Measurements from ENCODE around the gene SMG7.

Gene SMG7

GRCh38 chr1:183566026-183566425 lies 93.7 kb downstream of the SMG7 start:
- H3K9ac ChIP-seq (ENCODE audit: low read length) = no peak overlapping the region
- no peak overlapping the region for H3K27ac ChIP-seq (ENCODE audit: low read depth, low read length)
- H3K4me1 ChIP-seq (ENCODE audit: control insufficient read depth, insufficient read depth, low read length) = peaks cover 4% of the 10 kb centered on the region; the same call in 1 of the 2 replicates
- no peak overlapping the region for H3K4me3 ChIP-seq (ENCODE audit: low read depth, low read length)
- H3K36me3 ChIP-seq (ENCODE audit: control insufficient read depth, insufficient read depth, low read length) = no peaks in the 10 kb centered on the region
- H3K27me3 ChIP-seq (ENCODE audit: control insufficient read depth, insufficient read depth, low read length) = no peaks in the 10 kb centered on the region
- no peaks in the 10 kb centered on the region for H3K9me3 ChIP-seq (ENCODE audit: control insufficient read depth, insufficient read depth, low read depth, low read length)

- H3K36me3 ChIP-seq (ENCODE audit: control insufficient read depth, insufficient read depth, low read length) = no peaks in the 10 kb centered on the region
- H3K27ac ChIP-seq (ENCODE audit: low read depth, low read length) = no peak overlapping the region
- no peak overlapping the region for H3K4me3 ChIP-seq (ENCODE audit: low read depth, low read length)
- no peak overlapping the region for H3K9ac ChIP-seq (ENCODE audit: low read length)
- no peaks in the 10 kb centered on the region for H3K27me3 ChIP-seq (ENCODE audit: control insufficient read depth, insufficient read depth, low read length)
- H3K4me1 ChIP-seq (ENCODE audit: control insufficient read depth, insufficient read depth, low read length) = peaks cover 4% of the 10 kb centered on the region; the same call in 1 of the 2 replicates
- no peaks in the 10 kb centered on the region for H3K9me3 ChIP-seq (ENCODE audit: control insufficient read depth, insufficient read depth, low read depth, low read length)
Measured at GRCh38 chr1:183567584-183567983, 95.3 kb downstream of the SMG7 start.

- Histone ChIP-seq H3K9ac (ENCODE audit: low read length) (no peak overlapping the region), H3K4me1 (ENCODE audit: control insufficient read depth, insufficient read depth, low read length) (no peaks in the 10 kb centered on the region), H3K9me3 (ENCODE audit: control insufficient read depth, insufficient read depth, low read depth, low read length) (no peaks in the 10 kb centered on the region), H3K27me3 (ENCODE audit: control insufficient read depth, insufficient read depth, low read length) (no peaks in the 10 kb centered on the region), H3K27ac (ENCODE audit: low read depth, low read length) (no peak overlapping the region), H3K36me3 (ENCODE audit: control insufficient read depth, insufficient read depth, low read length) (no peaks in the 10 kb centered on the region), H3K4me3 (ENCODE audit: low read depth, low read length) (no peak overlapping the region)
Measured at GRCh38 chr1:183568176-183569021, 96.1 kb downstream of the SMG7 start.

GRCh38 chr1:183569141-183569540 lies 96.8 kb downstream of the SMG7 start:
- Histone ChIP-seq H3K27me3 (ENCODE audit: control insufficient read depth, insufficient read depth, low read length) (no peaks in the 10 kb centered on the region), H3K9me3 (ENCODE audit: control insufficient read depth, insufficient read depth, low read depth, low read length) (no peaks in the 10 kb centered on the region), H3K4me3 (ENCODE audit: low read depth, low read length) (no peak overlapping the region), H3K36me3 (ENCODE audit: control insufficient read depth, insufficient read depth, low read length) (no peaks in the 10 kb centered on the region), H3K4me1 (ENCODE audit: control insufficient read depth, insufficient read depth, low read length) (no peaks in the 10 kb centered on the region), H3K9ac (ENCODE audit: low read length) (no peak overlapping the region), H3K27ac (ENCODE audit: low read depth, low read length) (no peak overlapping the region)

- no peaks in the 10 kb centered on the region for H3K36me3 ChIP-seq (ENCODE audit: control insufficient read depth, insufficient read depth, low read length)
- H3K4me1 ChIP-seq (ENCODE audit: control insufficient read depth, insufficient read depth, low read length) = no peaks in the 10 kb centered on the region
- H3K27me3 ChIP-seq (ENCODE audit: control insufficient read depth, insufficient read depth, low read length) = no peaks in the 10 kb centered on the region
- H3K4me3 ChIP-seq (ENCODE audit: low read depth, low read length) = no peak overlapping the region
- H3K27ac ChIP-seq (ENCODE audit: low read depth, low read length) = no peak overlapping the region
- H3K9me3 ChIP-seq (ENCODE audit: control insufficient read depth, insufficient read depth, low read depth, low read length) = no peaks in the 10 kb centered on the region
- H3K9ac ChIP-seq (ENCODE audit: low read length) = no peak overlapping the region
Measured at GRCh38 chr1:183569801-183570200, 97.5 kb downstream of the SMG7 start.

GRCh38 chr1:183570451-183570850 lies 98.2 kb downstream of the SMG7 start:
- Histone ChIP-seq H3K9me3 (ENCODE audit: control insufficient read depth, insufficient read depth, low read depth, low read length) (no peaks in the 10 kb centered on the region), H3K27ac (ENCODE audit: low read depth, low read length) (no peak overlapping the region), H3K27me3 (ENCODE audit: control insufficient read depth, insufficient read depth, low read length) (no peaks in the 10 kb centered on the region), H3K9ac (ENCODE audit: low read length) (no peak overlapping the region), H3K36me3 (ENCODE audit: control insufficient read depth, insufficient read depth, low read length) (no peaks in the 10 kb centered on the region), H3K4me3 (ENCODE audit: low read depth, low read length) (no peak overlapping the region), H3K4me1 (ENCODE audit: control insufficient read depth, insufficient read depth, low read length) (no peaks in the 10 kb centered on the region)

- Histone ChIP-seq H3K27me3 (ENCODE audit: control insufficient read depth, insufficient read depth, low read length) (no peaks in the 10 kb centered on the region), H3K9ac (ENCODE audit: low read length) (no peak overlapping the region), H3K36me3 (ENCODE audit: control insufficient read depth, insufficient read depth, low read length) (no peaks in the 10 kb centered on the region), H3K4me1 (ENCODE audit: control insufficient read depth, insufficient read depth, low read length) (no peaks in the 10 kb centered on the region), H3K9me3 (ENCODE audit: control insufficient read depth, insufficient read depth, low read depth, low read length) (no peaks in the 10 kb centered on the region), H3K4me3 (ENCODE audit: low read depth, low read length) (no peak overlapping the region), H3K27ac (ENCODE audit: low read depth, low read length) (no peak overlapping the region)
Measured at GRCh38 chr1:183571678-183572268, 99.5 kb downstream of the SMG7 start.

- H3K9me3 ChIP-seq (ENCODE audit: control insufficient read depth, insufficient read depth, low read depth, low read length) = no peaks in the 10 kb centered on the region
- H3K4me1 ChIP-seq (ENCODE audit: control insufficient read depth, insufficient read depth, low read length) = no peaks in the 10 kb centered on the region
- no peak overlapping the region for H3K9ac ChIP-seq (ENCODE audit: low read length)
- no peaks in the 10 kb centered on the region for H3K36me3 ChIP-seq (ENCODE audit: control insufficient read depth, insufficient read depth, low read length)
- H3K27ac ChIP-seq (ENCODE audit: low read depth, low read length) = no peak overlapping the region
- no peak overlapping the region for H3K4me3 ChIP-seq (ENCODE audit: low read depth, low read length)
- no peaks in the 10 kb centered on the region for H3K27me3 ChIP-seq (ENCODE audit: control insufficient read depth, insufficient read depth, low read length)
Measured at GRCh38 chr1:183572721-183573120, 100.4 kb downstream of the SMG7 start.

- Histone ChIP-seq H3K9me3 (ENCODE audit: control insufficient read depth, insufficient read depth, low read depth, low read length) (no peaks in the 10 kb centered on the region), H3K27me3 (ENCODE audit: control insufficient read depth, insufficient read depth, low read length) (no peaks in the 10 kb centered on the region), H3K36me3 (ENCODE audit: control insufficient read depth, insufficient read depth, low read length) (no peaks in the 10 kb centered on the region), H3K4me1 (ENCODE audit: control insufficient read depth, insufficient read depth, low read length) (peaks cover 5% of the 10 kb centered on the region), H3K9ac (ENCODE audit: low read length) (no peak overlapping the region), H3K27ac (ENCODE audit: low read depth, low read length) (no peak overlapping the region), H3K4me3 (ENCODE audit: low read depth, low read length) (no peak overlapping the region)
Measured at GRCh38 chr1:183575606-183576005, 103.3 kb downstream of the SMG7 start.

- Histone ChIP-seq H3K27ac (ENCODE audit: low read depth, low read length) (no peak overlapping the region), H3K4me3 (ENCODE audit: low read depth, low read length) (no peak overlapping the region), H3K36me3 (ENCODE audit: control insufficient read depth, insufficient read depth, low read length) (no peaks in the 10 kb centered on the region), H3K27me3 (ENCODE audit: control insufficient read depth, insufficient read depth, low read length) (no peaks in the 10 kb centered on the region), H3K4me1 (ENCODE audit: control insufficient read depth, insufficient read depth, low read length) (peaks cover 5% of the 10 kb centered on the region), H3K9ac (ENCODE audit: low read length) (no peak overlapping the region), H3K9me3 (ENCODE audit: control insufficient read depth, insufficient read depth, low read depth, low read length) (no peaks in the 10 kb centered on the region)
Measured at GRCh38 chr1:183576537-183576936, 104.2 kb downstream of the SMG7 start.

- no peak overlapping the region for H3K27ac ChIP-seq (ENCODE audit: low read depth, low read length)
- no peaks in the 10 kb centered on the region for H3K27me3 ChIP-seq (ENCODE audit: control insufficient read depth, insufficient read depth, low read length)
Measured at GRCh38 chr1:183577897-183578465, 105.7 kb downstream of the SMG7 start.

More at GRCh38 chr1:183577897-183578465, 105.7 kb downstream of the SMG7 start:
- peaks cover 5% of the 10 kb centered on the region for H3K4me1 ChIP-seq (ENCODE audit: control insufficient read depth, insufficient read depth, low read length)
- no peak overlapping the region for H3K9ac ChIP-seq (ENCODE audit: low read length)
- H3K36me3 ChIP-seq (ENCODE audit: control insufficient read depth, insufficient read depth, low read length) = no peaks in the 10 kb centered on the region
- no peak overlapping the region for H3K4me3 ChIP-seq (ENCODE audit: low read depth, low read length)
- H3K9me3 ChIP-seq (ENCODE audit: control insufficient read depth, insufficient read depth, low read depth, low read length) = no peaks in the 10 kb centered on the region

Data from HUES6 (cell line).